ENCODE data around the gene ARHGEF4.

ARHGEF4 gene, protein sequence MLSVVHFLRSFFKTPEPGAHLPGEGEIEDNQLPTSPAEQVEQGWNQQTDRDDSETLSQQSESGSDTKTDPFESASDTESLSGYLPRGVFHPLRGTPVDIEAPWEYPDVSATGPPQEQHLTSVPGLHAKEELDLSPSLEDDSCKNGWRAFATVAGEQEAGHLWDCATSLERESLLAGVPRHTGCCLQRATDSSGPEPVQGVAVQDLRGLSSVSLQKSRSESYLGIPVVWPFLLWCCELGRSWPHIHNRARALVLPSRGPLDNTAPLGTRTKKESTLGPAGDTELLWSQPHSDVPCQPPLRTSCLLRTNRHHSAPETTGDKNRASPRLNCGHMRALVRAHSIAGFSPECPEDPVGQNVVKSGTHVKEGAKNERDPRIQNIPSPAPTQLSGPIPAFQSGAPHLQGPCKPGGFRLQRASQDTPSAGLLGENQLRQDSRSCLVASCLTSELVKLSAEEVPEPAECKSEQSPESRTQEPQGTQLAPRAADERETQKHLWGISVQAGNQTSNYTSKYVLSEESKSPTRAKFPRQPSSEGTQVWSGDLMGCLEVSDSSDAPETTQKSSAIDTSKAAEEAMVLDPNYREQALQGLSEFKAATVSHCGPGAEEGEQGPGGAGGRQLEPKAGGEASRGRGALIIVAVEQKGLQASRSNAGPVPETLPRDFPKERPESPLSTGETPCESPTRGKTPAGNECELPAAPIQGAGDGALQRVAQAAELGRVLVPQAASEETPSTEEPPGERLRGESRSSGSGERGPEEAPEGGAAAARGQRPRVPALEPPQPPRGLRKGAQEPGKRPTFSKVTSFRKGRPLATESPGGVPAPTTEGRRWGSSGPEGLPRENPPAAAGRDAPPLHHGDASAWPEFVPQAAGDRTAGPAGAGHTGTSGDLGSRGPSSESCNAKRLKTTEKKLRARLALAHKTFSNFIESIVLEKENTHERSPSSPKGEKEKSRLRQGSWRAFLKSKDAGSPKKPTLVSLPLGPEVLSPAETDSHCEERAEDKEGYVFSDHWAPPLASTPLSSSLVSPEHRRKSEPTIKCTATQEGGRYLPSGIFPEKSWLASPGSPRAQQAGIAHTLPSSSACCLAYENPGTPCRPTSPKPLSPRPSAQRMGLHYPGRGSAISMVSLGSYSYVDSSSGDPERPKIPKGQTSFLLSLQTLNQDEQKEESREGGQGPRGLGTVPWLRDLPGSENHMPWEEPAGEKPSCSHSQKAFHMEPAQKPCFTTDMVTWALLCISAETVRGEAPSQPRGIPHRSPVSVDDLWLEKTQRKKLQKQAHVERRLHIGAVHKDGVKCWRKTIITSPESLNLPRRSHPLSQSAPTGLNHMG (N-terminal part only)

DNA sequence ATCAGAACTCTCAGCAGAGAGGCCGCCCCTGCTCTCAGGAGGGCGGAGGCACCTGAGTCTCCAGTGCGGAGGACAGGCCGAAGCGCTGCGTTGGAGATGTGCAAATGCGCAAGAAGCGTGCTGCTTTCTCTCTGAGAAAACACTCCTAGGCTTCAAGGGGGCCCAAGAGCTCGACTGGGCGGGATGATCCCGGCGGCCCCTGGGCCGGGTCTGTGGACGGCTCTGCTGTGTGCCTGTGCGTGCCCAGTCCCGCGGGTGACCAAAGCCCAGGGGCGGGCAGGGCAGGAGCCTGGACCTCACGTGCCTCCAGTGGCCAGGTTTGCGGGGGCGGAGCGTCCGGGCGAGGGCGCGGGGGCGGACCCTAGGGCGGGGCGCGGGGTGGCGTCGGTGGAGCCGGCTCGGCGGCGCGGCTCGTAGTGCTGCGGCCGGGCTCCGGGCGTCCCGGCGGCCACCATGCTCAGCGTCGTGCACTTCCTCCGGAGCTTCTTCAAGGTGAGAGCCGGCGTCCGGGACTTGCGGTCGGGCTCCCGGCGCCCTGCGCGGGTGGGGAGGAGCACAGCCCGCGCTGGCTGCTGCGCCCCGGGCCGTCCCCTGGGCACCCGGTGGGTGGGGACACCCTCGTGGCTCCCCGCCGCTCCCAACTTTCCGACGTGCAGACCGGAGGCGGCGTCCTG, at the start of gene ARHGEF4:
Gene ARHGEF4, plus strand, starts transcription at position 414 of the 674 bp plus-strand sequence. Its CDS starts 40 bp downstream, at position 454.
- peak; percentile 40 for DNase-seq (ENCODE audit: low spot score)

DNA sequence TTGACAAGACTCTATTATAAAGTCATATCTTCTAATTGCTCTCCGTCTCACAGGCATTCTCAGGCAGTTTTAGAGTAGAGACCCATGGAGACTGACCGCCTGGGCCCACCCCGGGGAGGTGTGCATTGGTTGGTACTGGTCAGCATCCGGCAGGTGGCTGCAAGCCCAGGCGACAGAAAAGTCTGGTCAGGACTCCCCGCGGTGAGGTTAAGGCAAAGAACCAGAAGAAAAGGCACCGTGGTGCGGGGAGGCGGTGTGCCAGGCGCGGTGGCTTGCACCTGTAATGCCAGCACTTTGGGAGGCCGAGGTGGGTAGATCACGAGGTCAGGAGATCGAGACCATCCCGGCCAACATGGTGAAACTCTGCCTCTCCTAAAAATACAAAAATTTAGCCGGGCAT, 48.9 kb upstream of the ARHGEF4 start:
- DNase-seq (ENCODE audit: low spot score), result no peak

DNA sequence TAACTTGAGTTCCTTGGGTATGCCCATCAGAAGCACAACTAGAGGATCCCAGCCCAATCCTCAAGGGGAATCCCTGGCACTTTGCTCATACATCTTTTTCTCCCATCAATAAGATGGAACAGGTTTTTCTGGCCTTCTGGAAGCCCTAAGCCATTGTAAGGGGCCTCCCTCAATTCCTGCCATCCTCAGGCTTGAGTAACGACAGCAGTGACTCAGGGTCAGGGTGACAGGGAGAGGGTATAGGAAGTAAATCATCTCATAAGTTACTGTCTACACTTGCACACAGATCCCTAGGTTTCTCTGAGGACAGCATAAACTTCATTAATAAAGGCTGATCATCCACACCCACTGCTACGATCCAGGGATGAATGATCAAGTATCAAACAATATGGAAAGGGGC, 46.4 kb upstream of the ARHGEF4 start:
- no peak for DNase-seq (ENCODE audit: low spot score)

DNA sequence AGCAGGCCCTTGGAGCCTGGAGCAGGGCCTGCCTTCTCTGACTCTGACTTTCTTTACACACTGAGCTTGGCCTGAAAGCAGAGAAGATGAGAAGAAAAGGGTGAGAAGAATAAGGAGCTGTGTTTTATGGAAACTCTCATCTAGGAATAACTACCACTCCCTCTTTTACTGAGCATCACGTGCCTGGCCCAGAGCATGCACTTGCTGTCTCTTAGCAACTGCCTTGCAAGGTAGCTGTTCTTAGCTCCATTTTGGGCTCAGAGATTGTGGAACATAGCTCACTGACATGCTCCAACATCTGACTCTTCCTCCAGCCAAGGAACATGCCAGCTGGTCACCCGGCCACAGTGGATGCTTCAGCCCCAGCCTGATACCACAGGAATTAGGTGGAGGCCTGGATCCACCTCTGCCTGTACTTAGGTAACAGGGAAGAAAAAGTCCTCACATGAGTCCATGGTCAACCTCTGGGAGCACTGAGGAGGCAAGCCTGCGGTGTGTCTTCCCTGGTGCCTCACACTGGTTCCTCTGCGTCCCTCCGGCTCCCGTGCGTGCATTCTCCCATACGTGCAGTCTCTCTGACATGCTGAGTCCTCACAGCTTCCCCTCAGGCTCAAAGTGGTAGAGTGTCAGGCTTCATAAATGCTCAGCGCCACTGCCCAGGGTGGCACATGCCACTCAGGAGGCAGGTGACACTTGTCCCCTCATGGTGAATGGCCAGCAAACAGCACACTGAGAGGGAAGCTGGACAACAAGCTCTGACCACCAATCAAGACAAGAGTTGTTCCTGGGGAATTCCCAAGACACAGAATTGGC, 45.7 kb upstream of the ARHGEF4 start:
- DNase-seq (ENCODE audit: low spot score), result no peak

DNA sequence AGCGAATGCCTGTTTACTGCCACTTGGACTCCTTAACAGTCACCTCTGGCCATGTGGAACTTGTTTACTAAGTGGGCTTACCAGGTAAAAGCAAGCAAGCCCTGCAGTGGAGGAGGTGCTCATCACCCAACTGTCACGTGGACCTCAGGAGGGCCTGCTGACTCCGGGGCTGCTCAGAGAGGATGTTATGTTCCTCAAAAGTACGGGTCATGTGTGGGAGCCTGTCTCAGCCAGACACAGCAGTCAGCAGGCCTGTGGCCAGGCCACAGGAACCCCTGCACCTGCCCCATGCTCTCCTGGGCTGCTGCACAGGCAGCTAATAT, 45.1 kb upstream of the ARHGEF4 start:
- DNase-seq (ENCODE audit: low spot score), result no peak

DNA sequence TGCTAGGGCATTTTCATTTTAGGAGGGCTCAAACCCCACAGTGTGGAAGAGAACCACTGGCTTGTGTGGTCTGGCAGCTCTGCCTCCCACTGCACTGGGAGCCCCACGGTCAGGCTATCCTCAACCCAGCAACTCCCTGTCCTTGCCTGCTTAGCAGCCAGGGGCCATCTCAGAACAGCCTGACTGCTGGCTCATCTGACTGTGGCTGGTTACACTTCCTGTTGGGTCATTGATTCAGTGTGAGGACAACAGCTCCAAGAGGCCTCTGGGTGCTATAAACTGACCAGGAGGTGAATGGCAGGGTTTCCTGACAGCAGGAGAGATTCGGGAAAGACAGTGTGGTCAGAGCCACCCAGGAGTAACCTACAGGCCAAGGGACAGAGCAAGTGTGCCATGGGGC, 41.3 kb upstream of the ARHGEF4 start:
- no peak for DNase-seq (ENCODE audit: low spot score)

DNA sequence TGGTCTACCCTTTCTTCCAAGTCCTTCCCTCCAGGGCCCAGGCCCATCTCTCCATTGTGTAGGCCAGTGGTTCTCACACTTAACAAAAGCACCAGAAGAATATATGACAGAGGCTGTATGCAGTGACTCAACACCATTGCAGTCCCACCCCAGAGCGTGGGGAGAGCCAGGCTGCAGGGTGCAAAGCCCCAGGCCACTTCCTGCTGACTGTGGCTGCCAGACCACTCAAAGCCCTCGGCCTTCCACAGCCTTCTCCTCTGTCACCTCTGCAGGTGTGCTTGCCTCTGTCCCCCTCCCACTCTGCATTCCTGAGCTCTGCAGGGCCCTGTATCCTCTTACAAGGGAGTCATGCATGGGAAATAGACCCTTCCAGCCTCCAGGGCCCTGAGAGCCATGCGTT, 40.4 kb upstream of the ARHGEF4 start:
- DNase-seq (ENCODE audit: low spot score), result no peak

DNA sequence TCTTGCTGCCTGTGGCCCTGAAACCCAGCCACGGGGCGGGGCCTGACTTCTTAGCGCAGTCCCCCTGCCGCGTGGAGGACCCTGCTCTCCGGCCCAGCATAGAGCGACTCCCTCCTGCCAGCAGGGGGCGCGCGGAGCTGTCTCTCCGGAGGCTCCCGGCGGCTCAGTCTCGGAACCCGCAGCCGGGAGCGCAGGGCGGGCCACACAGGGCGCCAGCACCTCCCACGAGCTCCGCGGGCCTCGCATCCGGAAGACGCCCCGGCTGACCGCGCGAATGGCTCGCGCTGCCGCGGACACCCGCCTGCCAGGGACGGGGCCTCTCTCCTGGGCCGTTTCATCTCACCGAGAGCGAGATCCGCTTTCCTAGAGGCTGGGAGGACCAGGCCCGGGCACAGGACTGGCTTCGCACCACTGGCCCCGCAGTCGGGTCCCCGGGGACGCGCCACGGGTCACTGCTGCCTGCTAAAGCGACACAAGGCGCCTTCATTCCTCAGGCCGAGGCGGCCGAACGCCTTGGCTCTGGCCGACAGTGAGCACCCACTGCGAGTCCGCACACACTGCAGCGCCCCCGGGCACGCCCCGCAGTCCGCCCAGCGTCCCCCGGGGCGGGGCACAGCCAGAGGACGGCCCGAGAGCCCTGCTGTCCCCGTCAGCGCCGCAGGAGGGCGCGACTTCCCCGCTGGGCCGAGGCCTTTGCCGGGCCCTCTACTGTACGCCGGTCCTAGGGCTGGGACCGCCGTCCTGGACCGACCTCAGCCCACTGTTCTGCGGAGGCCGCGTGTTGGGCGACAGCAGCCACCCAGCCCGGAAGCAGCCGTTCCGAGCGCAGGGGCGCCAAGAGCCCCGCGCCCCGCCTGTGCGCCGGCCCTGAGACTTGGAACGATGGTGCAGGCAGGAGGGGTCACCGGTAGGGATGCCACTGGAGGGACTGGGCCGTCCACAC, 39.0 kb upstream of the ARHGEF4 start:
- DNase-seq (ENCODE audit: low spot score), result peak; percentile 92

DNA sequence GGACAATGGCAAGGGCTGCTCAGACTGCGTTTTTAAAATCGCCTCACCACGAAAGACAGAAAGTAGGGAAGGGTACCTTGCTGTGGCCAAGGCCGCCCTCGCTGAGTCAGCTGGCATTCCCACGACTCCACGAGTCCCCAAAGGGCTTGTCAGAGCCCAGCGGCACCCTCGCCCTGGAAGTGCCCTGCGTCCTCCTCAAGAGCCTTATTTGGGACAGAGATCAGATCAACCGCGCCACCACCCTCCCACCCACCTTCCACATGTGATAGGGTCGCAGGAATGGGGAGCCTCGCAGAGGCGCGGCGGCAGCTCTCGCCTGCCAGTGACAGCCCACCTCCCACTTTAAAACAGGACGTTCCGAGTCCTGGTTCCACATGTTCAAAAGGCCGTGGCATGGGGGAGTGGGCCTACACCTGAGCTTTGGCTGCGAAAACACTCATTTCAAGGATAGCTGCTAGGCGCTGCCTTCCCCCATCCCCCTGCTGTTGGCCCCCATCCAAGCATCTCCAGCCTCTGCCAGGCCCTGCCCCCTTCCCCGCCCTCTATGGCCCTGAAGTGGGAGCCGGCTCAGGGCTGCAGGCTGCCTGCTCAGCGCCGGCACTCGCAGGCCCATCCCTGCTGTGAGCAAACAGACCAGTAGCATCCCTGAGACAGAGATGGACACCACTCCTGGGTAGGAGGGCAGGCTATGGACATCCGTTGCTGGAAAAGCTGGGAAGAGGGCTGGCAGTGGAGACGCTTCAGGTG, 38.1 kb upstream of the ARHGEF4 start:
- DNase-seq (ENCODE audit: low spot score), result no peak

DNA sequence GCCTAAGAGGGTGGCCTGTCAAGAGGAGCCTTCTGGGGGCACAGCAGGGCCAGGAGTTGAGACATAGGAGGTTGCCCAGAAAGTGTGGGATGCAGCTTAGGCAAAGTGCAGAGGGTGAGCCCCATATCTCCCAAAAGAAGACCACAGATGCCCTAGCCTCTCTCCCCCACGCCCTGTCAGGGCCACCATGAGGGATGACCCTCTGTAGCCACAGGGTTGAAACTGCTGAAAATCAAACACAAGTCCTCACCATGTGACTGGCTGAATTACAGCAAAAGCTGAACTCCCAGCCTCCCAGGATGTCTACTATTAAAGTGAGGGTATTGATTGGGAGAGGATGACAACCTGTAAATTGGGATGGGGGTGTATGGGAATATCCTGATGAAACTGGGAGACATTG, 37.4 kb upstream of the ARHGEF4 start:
- DNase-seq (ENCODE audit: low spot score), result no peak

DNA sequence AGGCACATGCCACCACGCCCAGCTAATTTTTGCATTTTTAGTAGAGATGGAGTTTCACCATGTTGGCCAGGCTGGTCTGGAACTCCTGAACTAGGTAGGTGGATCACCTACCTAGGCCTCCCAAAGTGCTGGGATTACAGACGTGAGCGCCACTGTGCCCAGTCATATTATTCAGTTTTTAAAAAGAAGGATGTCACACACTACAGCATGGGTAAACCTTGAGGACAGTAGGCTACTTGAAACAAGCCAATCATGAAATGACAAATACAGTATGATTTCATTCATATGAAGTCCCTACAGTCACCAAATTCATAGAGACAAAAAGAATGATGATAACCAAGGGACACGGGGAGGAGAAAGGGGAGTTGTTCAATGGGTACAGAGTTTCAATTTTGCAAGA, 31.1 kb upstream of the ARHGEF4 start:
- DNase-seq (ENCODE audit: low spot score), result no peak

DNA sequence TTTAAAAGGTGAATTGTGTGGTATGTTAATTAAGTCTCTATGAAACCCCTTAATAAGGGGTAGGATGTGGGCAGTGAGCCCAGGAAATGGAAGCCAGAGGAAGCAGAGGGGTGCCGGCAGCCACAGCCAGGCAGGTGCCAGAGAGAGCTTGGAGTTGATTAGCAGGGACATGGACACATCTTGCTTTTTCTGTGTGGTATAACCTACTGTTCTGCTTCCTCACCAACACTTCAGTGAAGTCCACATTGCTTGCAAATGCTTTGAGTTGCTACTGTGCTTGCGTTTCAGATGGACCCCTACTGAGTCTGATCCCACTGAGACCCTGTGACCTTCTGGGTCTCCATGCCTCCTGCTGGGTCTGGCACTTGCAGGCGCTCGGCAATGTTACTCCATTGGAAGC, 30.3 kb upstream of the ARHGEF4 start:
- no peak for DNase-seq (ENCODE audit: low spot score)

DNA sequence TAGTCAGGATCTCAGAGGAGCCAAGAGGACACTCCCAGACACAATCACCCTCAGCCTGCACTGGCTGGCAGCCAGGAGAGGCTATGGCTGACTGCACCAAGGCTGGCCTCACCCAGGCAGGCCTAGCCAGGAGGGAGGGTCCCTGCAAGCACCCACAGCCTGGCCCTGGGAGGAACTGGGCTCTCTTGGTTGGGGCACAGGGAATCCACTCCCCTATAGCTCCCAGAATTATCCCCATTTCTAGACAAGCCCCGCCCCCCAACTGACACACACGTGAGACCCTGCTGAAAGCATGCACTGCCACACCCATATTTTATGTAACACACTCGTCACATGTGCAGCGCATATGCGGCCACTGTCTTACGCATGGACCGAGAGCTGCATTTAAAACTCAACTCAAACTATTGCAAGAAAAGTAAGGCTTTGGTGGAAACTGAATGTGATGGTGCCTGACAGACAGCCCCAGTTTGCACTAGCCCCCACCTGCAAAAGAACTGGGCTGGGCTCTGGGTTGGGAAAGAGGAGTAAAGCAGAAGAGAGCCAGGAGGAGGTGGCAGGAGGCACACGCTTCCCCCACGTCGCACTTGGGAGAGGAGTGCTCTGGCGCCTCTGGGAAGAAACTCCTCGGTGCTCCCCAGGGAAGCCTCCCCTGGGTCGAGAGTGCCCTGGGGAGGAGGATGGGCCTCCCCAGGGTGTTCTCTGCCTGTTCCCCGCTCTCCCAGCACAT, 28.9 kb upstream of the ARHGEF4 start:
- no peak for DNase-seq (ENCODE audit: low spot score)

DNA sequence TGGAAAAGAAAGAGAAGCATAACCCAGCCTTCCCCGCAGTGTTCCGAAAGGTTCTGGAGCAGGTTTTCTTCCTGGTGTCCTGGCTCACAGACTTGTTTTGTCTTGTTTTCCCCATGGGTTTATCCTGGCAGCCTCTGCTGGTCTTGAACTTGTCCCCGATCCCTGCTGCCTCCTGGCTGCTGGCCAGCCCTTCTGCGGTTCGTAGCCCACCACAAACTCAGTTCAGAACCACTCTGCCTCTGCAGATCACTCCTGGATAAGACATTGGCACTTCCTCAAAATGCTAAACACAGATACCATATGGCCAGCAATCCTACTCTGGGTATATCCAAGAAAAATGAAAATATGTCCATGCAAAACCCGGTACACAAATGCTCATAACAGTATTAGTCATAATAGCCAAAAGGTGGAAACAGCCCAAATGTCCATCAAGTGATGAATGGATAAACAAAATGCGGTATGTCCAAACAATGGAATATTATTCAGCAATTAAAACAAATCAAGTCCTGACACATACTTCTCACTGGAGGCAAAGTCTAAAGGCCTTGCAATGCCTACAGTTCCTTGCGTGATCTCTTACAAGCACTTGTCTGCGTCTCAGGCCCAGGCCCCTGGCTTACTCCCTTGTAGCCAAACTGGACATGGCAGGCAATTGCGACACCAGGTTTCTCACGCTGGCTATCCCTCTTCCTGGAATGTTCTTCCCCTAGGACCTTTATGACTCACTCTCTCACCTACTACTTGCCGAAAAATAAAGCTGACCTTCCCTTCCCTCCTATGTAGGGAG, 28.0 kb upstream of the ARHGEF4 start:
- no peak for DNase-seq (ENCODE audit: low spot score)

DNA sequence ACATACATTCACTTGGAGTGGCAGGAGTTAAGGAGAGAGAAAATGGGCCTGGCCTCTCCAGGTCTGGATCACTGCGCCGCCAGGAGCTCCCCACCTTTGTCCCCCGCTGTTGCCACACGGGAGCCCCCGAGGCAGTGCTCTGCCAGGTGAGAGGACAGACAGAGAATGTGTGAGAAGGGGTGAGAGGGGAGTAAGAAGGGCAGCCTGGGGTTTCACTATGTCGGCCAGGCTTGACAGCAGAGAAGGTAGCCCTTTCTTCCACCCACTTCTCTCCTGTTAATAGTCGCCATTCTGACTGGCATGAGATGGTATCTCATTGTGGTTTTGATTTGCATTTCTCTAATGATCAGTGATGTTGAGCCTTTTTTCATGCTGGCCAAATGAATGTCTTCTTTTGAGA, 26.2 kb upstream of the ARHGEF4 start:
- no peak for DNase-seq (ENCODE audit: low spot score)

DNA sequence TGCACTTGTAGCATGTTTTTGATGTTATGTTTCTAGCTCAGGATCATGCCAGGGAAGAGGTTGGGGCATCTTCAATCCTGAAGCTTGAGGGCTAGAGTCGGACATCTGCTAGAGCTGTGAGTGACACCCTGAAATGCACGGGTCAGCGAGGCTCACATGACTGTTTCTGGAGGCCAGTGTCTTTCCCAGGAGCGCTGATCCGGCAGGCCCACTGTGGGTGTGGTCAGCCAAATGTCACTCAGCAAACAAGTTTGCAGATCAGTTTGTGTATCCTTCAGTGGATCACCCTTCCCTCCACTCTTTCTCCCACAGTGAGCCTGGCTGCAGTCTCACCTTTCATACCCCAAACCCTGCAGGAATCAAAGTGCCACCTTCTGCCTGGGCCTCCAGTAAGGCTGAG, 23.0 kb upstream of the ARHGEF4 start:
- DNase-seq (ENCODE audit: low spot score), result no peak

DNA sequence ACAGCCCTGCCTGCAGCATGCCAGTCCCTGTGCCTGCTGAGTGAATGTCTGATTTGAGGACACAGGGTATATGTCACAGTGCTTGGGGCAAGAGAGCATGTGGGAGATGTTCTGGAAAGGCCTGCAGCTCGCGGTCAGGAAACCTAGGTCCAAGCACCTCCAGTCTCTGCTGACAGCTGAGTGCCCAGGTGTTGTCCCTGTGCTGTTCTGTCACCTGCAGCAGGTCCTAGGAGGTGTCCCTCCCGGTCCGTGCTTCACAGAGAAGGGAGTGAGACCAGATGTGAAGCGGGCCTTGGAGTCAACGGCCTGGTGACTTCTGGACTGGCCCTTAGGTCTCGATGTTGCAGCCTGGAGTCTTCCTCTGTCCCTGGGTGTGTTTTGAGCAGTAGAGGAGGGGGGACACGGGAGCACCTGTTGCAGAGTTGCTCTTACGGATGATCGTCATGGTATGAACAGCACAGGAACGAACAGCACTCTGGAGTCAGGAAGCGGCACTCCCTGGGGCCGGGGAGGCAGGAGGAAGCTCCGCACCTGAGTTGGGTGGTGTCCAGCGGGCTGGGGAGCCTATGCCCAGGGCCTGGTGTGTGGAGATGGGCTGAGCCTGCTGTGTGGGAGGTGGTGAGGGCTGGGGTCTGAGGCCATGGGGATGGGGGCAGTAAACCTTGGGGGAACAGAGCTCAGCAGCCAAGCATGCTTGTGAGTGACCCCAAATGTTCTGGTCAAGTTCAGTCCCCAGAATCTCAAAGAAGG, 21.6 kb upstream of the ARHGEF4 start:
- DNase-seq (ENCODE audit: low spot score), result peak; percentile 4
